HepG2 (cell line): ENCODE measurements around the gene TSPAN3. TPM values are rescaled to one million over a fixed set of nuclear protein-coding genes. Genes with fewer than 3 reads are reported as not detected.

Experiments
- ATAC-seq: fragments of 200-7000 bp; cut with Tn5 transposase; 3 replicates; pipeline ENCODE4 v1.9.1; 2020; ENCODE audit warnings: mild to moderate bottlenecking, moderate library complexity
- BruUV-seq: library from RNA; stranded (reverse); fragments of 400-500 nt; replicated peaks from 2 replicates; lab custom pipeline; 2021; lab: Mats Ljungman, UMichigan
- CTCF ChIA-PET: fragments of 300-600 bp; formaldehyde crosslinking; extraction: SDS; loops from one replicate; lab custom pipeline; 2021; ENCODE audit warnings: low total read pairs, inconsistent platforms, low intra/inter-chr PET ratio; lab: Yijun Ruan, JAX
- POLR2A ChIA-PET: fragments of 350-600 bp; sonication (Branson Sonifier 250); formaldehyde crosslinking; loops from one replicate; lab custom pipeline; 2020; ENCODE audit warnings: antibody characterized with exemption, inconsistent platforms; lab: Yijun Ruan, JAX
- DNase-seq: peaks from one replicate; pipeline ENCODE4 v3.0.0-alpha.2; 2015; ENCODE audit warnings: low spot score
- FAIRE-seq: peaks from 3 replicates; lab custom pipeline; 2011; peaks lifted over from hg19 to GRCh38; lab: Jason Lieb, UNC
- H2AFZ ChIP-seq: one replicate; pipeline ENCODE4 v1.6.1; 2011; ENCODE audit warnings: low read length, inconsistent platforms
- H3K27ac ChIP-seq: fragments of 300-600 bp; 3 replicates; pipeline ENCODE4 v1.8.0; 2011; ENCODE audit warnings: mixed run types, mild to moderate bottlenecking, mixed read lengths, low read length, inconsistent platforms; ENCODE audit not compliant: insufficient read depth; ENCODE audit errors: extremely low read length
- H3K27me3 ChIP-seq, 2 experiments: fragments of 200-600 bp in 1 of 2; 2 replicates in 1 of 2; 3 replicates in 1 of 2; pipeline versions ENCODE4 v1.6.0 to v1.8.0; 2011; ENCODE audit warnings: low read length in 2 of 2, mild to moderate bottlenecking in 2 of 2, moderate library complexity in 2 of 2, inconsistent platforms in 1 of 2; ENCODE audit not compliant: insufficient read depth in 2 of 2, control insufficient read depth in 1 of 2
- H3K36me3 ChIP-seq, 2 experiments: fragments of 200-600 bp in 1 of 2; replicated peaks in 1 of 2; 2 replicates in 1 of 2; 3 replicates in 1 of 2; pipeline versions ENCODE4 v1.5.1 to v1.8.0; 2011; ENCODE audit warnings: low read length in 2 of 2, inconsistent platforms in 1 of 2; ENCODE audit not compliant: insufficient read depth in 2 of 2, control insufficient read depth in 1 of 2
- H3K4me1 ChIP-seq: 2 replicates; pipeline ENCODE4 v1.5.1; 2012; ENCODE audit warnings: low read length, inconsistent platforms; ENCODE audit not compliant: insufficient read depth
- H3K4me2 ChIP-seq: 2 replicates; pipeline ENCODE4 v1.6.0; 2011; ENCODE audit warnings: low read depth, low read length, inconsistent platforms
- H3K4me3 ChIP-seq, 3 experiments: fragments of 200-600 bp in 1 of 3; sonication (generic), shearing (Covaris generic) in 1 of 3; replicated peaks in 1 of 3; 2 replicates each; pipeline ENCODE4 v1.5.1; 2011 to 2016; ENCODE audit warnings: low read length in 3 of 3, inconsistent platforms in 2 of 3, low read depth in 2 of 3, mild to moderate bottlenecking in 2 of 3, control low read depth in 1 of 3, mixed read lengths in 1 of 3; ENCODE audit not compliant: insufficient read depth in 1 of 3
- H3K79me2 ChIP-seq: one replicate; pipeline ENCODE4 v1.6.1; 2011; ENCODE audit warnings: low read length, inconsistent platforms; ENCODE audit not compliant: insufficient read depth
- H3K9ac ChIP-seq: 2 replicates; pipeline ENCODE4 v1.6.0; 2011; ENCODE audit warnings: mild to moderate bottlenecking, low read depth, low read length, inconsistent platforms; ENCODE audit not compliant: insufficient read depth
- H3K9me3 ChIP-seq: 2 replicates; pipeline ENCODE4 v1.5.1; 2012; ENCODE audit warnings: mild to moderate bottlenecking, low read length
- H4K20me1 ChIP-seq: 2 replicates; pipeline ENCODE4 v1.6.0; 2011; ENCODE audit warnings: inconsistent platforms, mild to moderate bottlenecking, low read length, moderate library complexity; ENCODE audit not compliant: insufficient read depth
- AGO2 ChIP-seq: fragments of 200-400 bp; formaldehyde crosslinking; optimal IDR thresholded peaks from 2 replicates; pipeline ENCODE3; 2017; ENCODE audit warnings: mild to moderate bottlenecking, low read depth, low read length, moderate library complexity
- AKAP8 ChIP-seq: sonication (generic); formaldehyde crosslinking; IDR thresholded peaks from 2 replicates; pipeline ENCODE4 v1.5.1; 2020; ENCODE audit warnings: mild to moderate bottlenecking, missing genetic modification reagents
- ARID2 ChIP-seq: sonication (generic); formaldehyde crosslinking; IDR thresholded peaks from 2 replicates; pipeline ENCODE4 v1.8.1; 2022; ENCODE audit warnings: mild to moderate bottlenecking, missing genetic modification reagents, borderline replicate concordance
- CHD4 ChIP-seq: fragments of 200-600 bp; sonication (generic); IDR thresholded peaks from 2 replicates; pipeline ENCODE4 v1.7.0; 2017; ENCODE audit warnings: mild to moderate bottlenecking, low read length, borderline replicate concordance
- FOXC1 ChIP-seq: sonication (generic); formaldehyde crosslinking; IDR thresholded peaks from 2 replicates; pipeline ENCODE4 v1.8.0; 2022; ENCODE audit warnings: mild to moderate bottlenecking, missing genetic modification reagents, borderline replicate concordance
- FOXJ3 ChIP-seq: sonication (generic); formaldehyde crosslinking; IDR thresholded peaks from 2 replicates; pipeline ENCODE4 v1.4.0; 2020; ENCODE audit warnings: missing genetic modification reagents, mild to moderate bottlenecking, borderline replicate concordance
- GFI1 ChIP-seq: sonication (generic); formaldehyde crosslinking; IDR thresholded peaks from 2 replicates; pipeline ENCODE4 v1.5.0; 2020; ENCODE audit warnings: missing genetic modification reagents, mild to moderate bottlenecking, borderline replicate concordance
- HBP1 ChIP-seq: IDR thresholded peaks from 2 replicates; pipeline ENCODE4 v1.6.1; 2016; ENCODE audit warnings: low read depth, control low read depth
- IKZF4 ChIP-seq: sonication (generic); formaldehyde crosslinking; IDR thresholded peaks from 2 replicates; pipeline ENCODE4 v1.5.1; 2020; ENCODE audit warnings: borderline replicate concordance, mild to moderate bottlenecking, low read depth, missing genetic modification reagents; ENCODE audit errors: not compliant biosample characterization
- KDM1A ChIP-seq: IDR thresholded peaks from 2 replicates; pipeline ENCODE4 v1.6.1; 2016; ENCODE audit warnings: missing compliant biosample characterization
- NFE2 ChIP-seq: sonication (generic); formaldehyde crosslinking; IDR thresholded peaks from 2 replicates; pipeline ENCODE4 v1.4.0; 2020; ENCODE audit warnings: missing genetic modification reagents
- SALL2 ChIP-seq: sonication (generic); formaldehyde crosslinking; IDR thresholded peaks from 2 replicates; pipeline ENCODE4 v1.8.1; 2023; ENCODE audit warnings: mild to moderate bottlenecking, missing genetic modification reagents, inconsistent platforms
- SKI ChIP-seq: fragments of 450-650 bp; IDR thresholded peaks from one replicate; pipeline ENCODE4 v1.6.1; 2018; ENCODE audit warnings: mild to moderate bottlenecking; ENCODE audit not compliant: partially characterized antibody
- SMARCC2 ChIP-seq: fragments of 450-650 bp; IDR thresholded peaks from 2 replicates; pipeline ENCODE4 v1.6.1; 2017; ENCODE audit warnings: antibody characterized with exemption, mild to moderate bottlenecking
- ZBTB7B ChIP-seq: sonication (generic); formaldehyde crosslinking; IDR thresholded peaks from 2 replicates; pipeline ENCODE4 v1.4.0; 2020; ENCODE audit warnings: missing genetic modification reagents
- ZFP1 ChIP-seq: IDR thresholded peaks from 2 replicates; pipeline ENCODE4 v1.6.1; 2016
- ZIK1 ChIP-seq: sonication (generic); formaldehyde crosslinking; IDR thresholded peaks from 2 replicates; pipeline ENCODE4 v1.5.0; 2020; ENCODE audit warnings: mild to moderate bottlenecking, low read depth, missing genetic modification reagents, borderline replicate concordance
- ZKSCAN1 ChIP-seq: fragments of 150-350 bp; IDR thresholded peaks from 2 replicates; pipeline ENCODE4 v1.6.1; 2014; ENCODE audit warnings: low read length
- ZMYM3 ChIP-seq: sonication (generic); formaldehyde crosslinking; IDR thresholded peaks from 2 replicates; pipeline ENCODE4 v1.5.1; 2020; ENCODE audit warnings: mild to moderate bottlenecking, missing genetic modification reagents
- ZNF547 ChIP-seq: sonication (generic); formaldehyde crosslinking; IDR thresholded peaks from 2 replicates; pipeline ENCODE4 v1.5.1; 2020; ENCODE audit warnings: mild to moderate bottlenecking, missing genetic modification reagents
- ZNF704 ChIP-seq: sonication (generic); formaldehyde crosslinking; IDR thresholded peaks from 2 replicates; pipeline ENCODE4 v1.8.1; 2023; ENCODE audit warnings: mild to moderate bottlenecking, inconsistent platforms, moderate library complexity, missing genetic modification reagents, borderline replicate concordance
- ZSCAN20 ChIP-seq: sonication (generic); formaldehyde crosslinking; IDR thresholded peaks from 2 replicates; pipeline ENCODE4 v1.4.0; 2020; ENCODE audit warnings: missing genetic modification reagents, mild to moderate bottlenecking, borderline replicate concordance
- ZSCAN25 ChIP-seq: sonication (generic); formaldehyde crosslinking; IDR thresholded peaks from 2 replicates; pipeline ENCODE4 v1.8.0; 2022; ENCODE audit warnings: mild to moderate bottlenecking, missing genetic modification reagents
- WGBS: methylation state at CpG from one replicate; pipeline ENCODE4 v1.1.6; 2017; ENCODE audit warnings: low lambda C conversion rate; 5-methylcytosine and 5-hydroxymethylcytosine counted together
- in situ Hi-C: cut with HindIII; loops from 2 replicates; pipeline ENCODE4 v1.10.0; 2017; ENCODE audit warnings: low pct_unique_long_range_greater_than_20kb; ENCODE audit not compliant: extremely low pct_ligation_motif_present
- intact Hi-C: fragments of 100-400 bp; cut with micrococcal nuclease; formaldehyde crosslinking; loops from one replicate; pipeline ENCODE4 v1.10.0; 2022; ENCODE audit not compliant: unreplicated experiment
- polyA plus RNA-seq, 8 experiments: library from polyadenylated mRNA; depleted of rRNA in 3 of 8; stranded (reverse) in 7 of 8; unstranded in 1 of 8; fragments of >200 nt; fragmentation: Illumina TruSeq in 4 of 8; extraction: Trizol in 4 of 8; gene quantifications; 2 replicates each; pipeline versions ENCODE4 v1.2.1 to v1.2.3, GENCODE V29; 2011 to 2016; ENCODE audit warnings: low read depth in 4 of 8, missing spikeins in 1 of 8, mixed read lengths in 1 of 8; ENCODE audit not compliant: insufficient read depth in 1 of 8
- total RNA-seq, 5 experiments: library from RNA; depleted of rRNA; stranded (reverse); fragments of >200 nt; fragmentation: Illumina TruSeq; extraction: Trizol; gene quantifications; 2 replicates each; pipeline ENCODE4 v1.2.3, GENCODE V29; 2016; ENCODE audit warnings: low read depth in 1 of 5

TSPAN3 gene
- total and polyA plus RNA-seq, 2 of the 13 experiments (the other 11 are each of a cell fraction or from before 2014, with no cell fraction given) = 167 to 170 TPM

GRCh38 chr15:77032647-77033416 is 38.1 kb downstream of the TSPAN3 start:
- Histone ChIP-seq H3K9me3 (no peaks in the 10 kb centered on the region), H3K36me3 (peaks cover 0 to 6% of the 10 kb centered on the region in 2 experiments; a peak in 2 of 5 replicates), H2AFZ (no peak overlapping the region), H3K9ac (peak overlapping the region; percentile 66), H4K20me1 (no peaks in the 10 kb centered on the region), H3K79me2 (no peaks in the 10 kb centered on the region), H3K4me1 (peaks cover 47% of the 10 kb centered on the region), H3K27me3 (peaks cover 1 to 4% of the 10 kb centered on the region in 2 experiments; a peak in 2 of 5 replicates), H3K4me2 (peak overlapping the region; percentile 97), H3K27ac (peak overlapping the region; percentile 59), H3K4me3 (peak overlapping the region; percentile 66 to 81 (median 74))
- FAIRE-seq (no peak), ATAC-seq (no peak), DNase-seq (no peak)
- in situ Hi-C loops (loop anchor here (10.0 kb wide), 1 partner anchor 128 kb away; the partner anchor contains the start of gene SCAPER), intact Hi-C loops (loop anchor here (5.0 kb wide), 1 partner anchor 131 kb away; no protein-coding TSS in a partner anchor)
- CTCF ChIA-PET = no interaction called here
- WGBS = 67% methylated on average over 2 of the region's 18 CpGs
- POLR2A ChIA-PET = interaction anchor here (1.0 kb wide), 1 partner anchor 38 kb away, joined by 3 read pairs; the partner anchor contains the start of gene TSPAN3
- no TSS peak for BruUV-seq
- peak; percentile 56; the same call in 1 of the 2 replicates for TF ChIP-seq ZSCAN25 (CRISPR knock-in tag)
- no peak for TF ChIP-seq ZSCAN20 (CRISPR knock-in tag)
- no peak for TF ChIP-seq SALL2 (CRISPR knock-in tag)
- TF ChIP-seq KDM1A = peak; percentile 58; the same call in 1 of the 2 replicates
- TF ChIP-seq ZIK1 (CRISPR knock-in tag) = 0 out of 2 replicates have a peak, but pooled peaks have one; percentile 7
- no peak for TF ChIP-seq GFI1 (CRISPR knock-in tag)
- no peak for TF ChIP-seq NFE2
- no peak for TF ChIP-seq ZFP1 (CRISPR knock-in tag)
- no peak for TF ChIP-seq ZNF547 (CRISPR knock-in tag)
- TF ChIP-seq ZBTB7B (CRISPR knock-in tag) = no peak
- no peak for TF ChIP-seq SKI
- TF ChIP-seq CHD4 = no peak
- peak; percentile 7 for TF ChIP-seq IKZF4 (CRISPR knock-in tag)
- peak; percentile 83; the same call in 1 of the 2 replicates for TF ChIP-seq ZKSCAN1
- TF ChIP-seq SMARCC2 = no peak
- TF ChIP-seq ARID2 (CRISPR knock-in tag) = no peak
- TF ChIP-seq ZNF704 = 0 out of 2 replicates have a peak, but pooled peaks have one; percentile 22
- no peak for TF ChIP-seq FOXC1 (CRISPR knock-in tag)
- no peak for TF ChIP-seq FOXJ3
- peak; percentile 62; the same call in 1 of the 2 replicates for TF ChIP-seq ZMYM3 (CRISPR knock-in tag)
- 0 out of 2 replicates have a peak, but pooled peaks have one; percentile 4 for TF ChIP-seq AKAP8
- TF ChIP-seq HBP1 (CRISPR knock-in tag) = no peak
- TF ChIP-seq AGO2 = peak; percentile 9
